HG03378 (cell line): Measurements from ENCODE around the gene WDSUB1.

Experiments used
- ATAC-seq: cut with Tn5 transposase; IDR thresholded peaks from one replicate; pipeline ENCODE4 v1.9.1; 2021; ENCODE audit warnings: mild to moderate bottlenecking, moderate library complexity; ENCODE audit not compliant: unreplicated experiment

The WDSUB1 gene

GRCh38 chr2:159225025-159226016 lies 61.2 kb downstream of the WDSUB1 start:
- ATAC-seq, result no peak

- no peak for ATAC-seq
Measured at GRCh38 chr2:159224061-159224813, 62.3 kb downstream of the WDSUB1 start.

GRCh38 chr2:159219394-159219998 lies 67.0 kb downstream of the WDSUB1 start:
- ATAC-seq, result no peak

- ATAC-seq, result no peak
Measured at GRCh38 chr2:159218389-159218788, 68.1 kb downstream of the WDSUB1 start.

GRCh38 chr2:159217676-159218075 lies 68.8 kb downstream of the WDSUB1 start:
- no peak for ATAC-seq

GRCh38 chr2:159215116-159215515 lies 71.4 kb downstream of the WDSUB1 start:
- ATAC-seq, result no peak

GRCh38 chr2:159214325-159214865 lies 72.1 kb downstream of the WDSUB1 start:
- ATAC-seq, result no peak

- ATAC-seq, result no peak
Measured at GRCh38 chr2:159213296-159213695, 73.2 kb downstream of the WDSUB1 start.

GRCh38 chr2:159211447-159212396 lies 74.8 kb downstream of the WDSUB1 start:
- no peak for ATAC-seq

GRCh38 chr2:159209341-159210306 lies 76.9 kb downstream of the WDSUB1 start:
- peak; percentile 76 for ATAC-seq

GRCh38 chr2:159208438-159208837 lies 78.1 kb downstream of the WDSUB1 start:
- no peak for ATAC-seq

- no peak for ATAC-seq
Measured at GRCh38 chr2:159206736-159207380, 79.6 kb downstream of the WDSUB1 start.

- ATAC-seq, result no peak
Measured at GRCh38 chr2:159204381-159205144, 81.9 kb downstream of the WDSUB1 start.

- ATAC-seq, result no peak
Measured at GRCh38 chr2:159202568-159203071, 83.9 kb downstream of the WDSUB1 start.

GRCh38 chr2:159201360-159202063 lies 85.0 kb downstream of the WDSUB1 start:
- peak; percentile 98 for ATAC-seq

GRCh38 chr2:159200498-159200897 lies 86.0 kb downstream of the WDSUB1 start:
- no peak for ATAC-seq
